ENCODE data around the gene DENND6A.
"Not testable (repeated sequence)": the region's sequence is repeated elsewhere in the genome, so short reads cannot be mapped to it uniquely, and the experiment has no call there.

DENND6A gene

GRCh38 chr3:57692396-57693147, at the start of gene DENND6A:
TSS of gene DENND6A (minus strand) at chr3:57693077. CDS start at chr3:57693018, 59 bp downstream.
- peak; percentile 74 to 94 for DNase-seq

GRCh38 chr3:57740027-57740426, 47.1 kb upstream of the DENND6A start:
- no peak for DNase-seq

GRCh38 chr3:57738391-57738790, 45.5 kb upstream of the DENND6A start:
- DNase-seq, result no peak

- DNase-seq, result no peak
Measured at GRCh38 chr3:57737840-57738239, 45.0 kb upstream of the DENND6A start.

- no peak for DNase-seq
Measured at GRCh38 chr3:57735405-57735804, 42.5 kb upstream of the DENND6A start.

- no peak for DNase-seq
Measured at GRCh38 chr3:57733790-57734189, 40.9 kb upstream of the DENND6A start.

GRCh38 chr3:57731311-57731710, 38.4 kb upstream of the DENND6A start:
- DNase-seq, result no peak

- no peak for DNase-seq
Measured at GRCh38 chr3:57730682-57731081, 37.8 kb upstream of the DENND6A start.

- no peak for DNase-seq
Measured at GRCh38 chr3:57729334-57730045, 36.6 kb upstream of the DENND6A start.

- DNase-seq, result no peak
Measured at GRCh38 chr3:57727106-57727505, 34.2 kb upstream of the DENND6A start.

- no peak for DNase-seq
Measured at GRCh38 chr3:57726397-57726796, 33.5 kb upstream of the DENND6A start.

- DNase-seq, result no peak
Measured at GRCh38 chr3:57718118-57718517, 25.2 kb upstream of the DENND6A start.

- no peak for DNase-seq
Measured at GRCh38 chr3:57717205-57717868, 24.5 kb upstream of the DENND6A start.

- no peak for DNase-seq
Measured at GRCh38 chr3:57715686-57716085, 22.8 kb upstream of the DENND6A start.

- no peak for DNase-seq
Measured at GRCh38 chr3:57709559-57709958, 16.7 kb upstream of the DENND6A start.

GRCh38 chr3:57709031-57709430, 16.2 kb upstream of the DENND6A start:
- DNase-seq, result no peak

GRCh38 chr3:57706462-57706861, 13.6 kb upstream of the DENND6A start:
- DNase-seq, result no peak

GRCh38 chr3:57705351-57705750, 12.5 kb upstream of the DENND6A start:
- not testable (repeated sequence) for DNase-seq

GRCh38 chr3:57701781-57702180, 8.9 kb upstream of the DENND6A start:
- no peak for DNase-seq

GRCh38 chr3:57700737-57701136, 7.9 kb upstream of the DENND6A start:
- DNase-seq, result no peak

- no peak for DNase-seq
Measured at GRCh38 chr3:57699591-57699990, 6.7 kb upstream of the DENND6A start.

GRCh38 chr3:57696801-57697321, 4.0 kb upstream of the DENND6A start:
- no peak for DNase-seq

GRCh38 chr3:57694146-57694545, 1.3 kb upstream of the DENND6A start:
- DNase-seq, result no peak

- not testable (repeated sequence) for DNase-seq
Measured at GRCh38 chr3:57692133-57692395, 813 bp downstream of the DENND6A start.
